NCI-H146 treated with DMSO at 0.1 percent for 48 hours (cell line): ENCODE measurements around the gene WIZ.
A peak's percentile ranks its signal among the peaks of the same experiment; 100 is the strongest.

Source experiments
- DNase-seq: peaks from one replicate; lab custom pipeline; 2025; ENCODE audit not compliant: unreplicated experiment; lab: John Stamatoyannopoulos, UW

The WIZ gene

GRCh38 chr19:15431396-15432017 is 18.2 kb downstream of the WIZ start:
- DNase-seq: no peak

- DNase-seq: no peak
These were observed 19.1 kb downstream of the WIZ start for GRCh38 chr19:15430526-15431120.

GRCh38 chr19:15429825-15430467 is 19.8 kb downstream of the WIZ start:
- DNase-seq: no peak

- DNase-seq: no peak
These were observed 20.6 kb downstream of the WIZ start for GRCh38 chr19:15428956-15429824.

- no peak for DNase-seq
These were observed 21.7 kb downstream of the WIZ start for GRCh38 chr19:15427991-15428471.

DNA sequence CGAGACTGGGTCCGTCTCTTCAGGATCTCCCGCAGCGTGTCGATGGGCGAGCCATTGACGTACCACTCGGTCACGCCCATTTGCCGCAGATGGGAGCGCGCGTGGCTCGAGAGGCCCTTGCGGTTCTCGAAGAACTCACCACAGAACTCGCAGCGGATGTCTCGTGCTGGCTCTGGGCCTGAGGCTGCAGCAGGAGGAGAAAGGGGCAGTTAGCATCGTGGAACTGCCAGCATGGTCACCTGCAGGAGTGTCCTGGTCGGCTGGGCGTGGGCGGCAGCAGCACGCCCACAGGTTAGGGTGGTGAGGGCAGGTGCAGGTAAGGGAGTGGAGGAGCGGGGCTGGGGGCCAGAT is 22.4 kb downstream of the WIZ start:
- DNase-seq: no peak

GRCh38 chr19:15426485-15427349 is 23.0 kb downstream of the WIZ start:
- DNase-seq: no peak

- DNase-seq: no peak
These were observed 24.3 kb downstream of the WIZ start for GRCh38 chr19:15425321-15425950.

GRCh38 chr19:15424692-15425272 is 25.0 kb downstream of the WIZ start:
- DNase-seq: no peak

DNA sequence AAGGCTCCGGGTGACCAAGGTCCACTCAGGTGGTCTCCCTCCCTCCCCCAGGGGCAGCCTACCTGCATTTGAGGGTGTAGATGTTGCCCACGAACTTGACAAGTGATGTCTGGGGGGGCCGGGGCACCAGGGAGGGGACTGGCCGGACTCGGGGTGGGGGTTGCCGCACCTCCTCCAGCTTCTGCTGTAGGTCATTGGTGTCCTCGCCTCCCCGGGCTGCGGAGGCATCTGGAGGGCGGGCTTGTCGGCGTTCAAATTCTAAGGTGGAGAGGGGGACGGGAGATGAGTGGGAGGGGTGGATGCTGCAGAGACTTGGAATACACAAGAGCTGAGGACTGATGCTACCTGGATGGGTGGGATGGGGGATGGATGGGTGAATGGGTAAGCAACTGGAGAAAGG is 25.6 kb downstream of the WIZ start:
- no peak for DNase-seq

- no peak for DNase-seq
These were observed 26.6 kb downstream of the WIZ start for GRCh38 chr19:15423130-15423529.

DNA sequence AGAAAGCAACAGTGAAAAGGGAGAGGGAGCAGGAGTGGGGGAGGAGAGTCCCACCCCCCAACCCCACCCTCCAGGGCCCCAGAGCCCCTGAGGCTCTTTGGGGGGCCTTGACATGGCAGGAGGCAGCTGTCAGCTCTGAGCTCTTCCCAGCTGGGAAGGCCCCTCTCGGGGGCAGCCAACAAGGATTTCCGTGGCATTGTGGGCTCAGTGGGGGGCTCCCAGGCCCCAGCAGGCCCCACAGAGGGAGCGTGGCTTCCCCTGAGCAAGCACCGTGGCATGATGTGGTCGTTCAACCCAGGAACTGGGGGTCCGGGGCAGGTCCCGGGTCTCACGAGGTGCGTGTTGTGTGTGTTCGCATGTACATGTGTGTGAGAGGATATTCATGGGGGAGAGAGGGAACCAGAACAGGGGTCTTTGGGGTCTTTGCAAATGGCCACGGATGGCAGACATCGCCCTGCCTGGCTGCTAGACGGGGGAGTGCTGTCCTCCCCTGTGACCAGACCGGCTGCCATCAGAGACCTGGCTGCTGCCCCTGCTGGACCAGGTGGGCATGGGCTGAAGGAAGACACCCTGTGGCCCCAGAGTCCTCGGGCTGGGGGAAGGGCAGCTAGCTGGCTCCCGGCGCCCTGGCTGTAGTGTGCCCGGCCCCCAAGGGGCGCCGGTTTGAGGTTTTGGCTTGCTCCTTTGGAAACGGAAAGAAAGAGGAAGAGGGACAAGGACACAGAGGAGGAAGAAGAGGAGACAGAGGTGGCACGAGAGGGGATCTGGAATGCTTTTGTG is 27.3 kb downstream of the WIZ start:
- DNase-seq: no peak

DNA sequence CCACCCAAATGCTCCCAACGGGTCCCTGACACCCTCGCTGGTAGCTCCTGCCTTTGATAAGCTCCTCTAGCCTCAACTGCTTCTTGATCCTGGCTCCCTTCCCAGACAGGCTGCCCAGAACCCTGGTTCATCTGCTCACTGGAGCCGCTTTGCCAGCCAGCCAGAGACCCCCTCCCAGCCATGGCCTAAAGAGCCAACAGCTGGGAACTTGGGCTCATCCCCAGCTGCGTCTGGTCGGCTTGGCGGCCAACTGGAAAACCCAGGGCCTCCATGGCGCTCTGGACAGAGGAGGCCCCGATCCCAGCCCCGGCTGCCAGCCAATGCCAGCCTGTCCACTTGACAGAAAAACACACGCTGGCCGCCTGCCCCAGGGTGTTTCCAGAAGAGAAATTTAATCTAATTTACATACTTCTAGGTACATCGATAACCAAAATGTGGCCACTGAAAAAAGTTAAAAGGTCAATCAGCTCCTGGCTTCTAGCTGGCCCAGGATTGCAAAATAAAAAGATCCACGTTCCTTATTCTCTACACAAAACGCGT is 28.0 kb downstream of the WIZ start:
- no peak for DNase-seq

DNA sequence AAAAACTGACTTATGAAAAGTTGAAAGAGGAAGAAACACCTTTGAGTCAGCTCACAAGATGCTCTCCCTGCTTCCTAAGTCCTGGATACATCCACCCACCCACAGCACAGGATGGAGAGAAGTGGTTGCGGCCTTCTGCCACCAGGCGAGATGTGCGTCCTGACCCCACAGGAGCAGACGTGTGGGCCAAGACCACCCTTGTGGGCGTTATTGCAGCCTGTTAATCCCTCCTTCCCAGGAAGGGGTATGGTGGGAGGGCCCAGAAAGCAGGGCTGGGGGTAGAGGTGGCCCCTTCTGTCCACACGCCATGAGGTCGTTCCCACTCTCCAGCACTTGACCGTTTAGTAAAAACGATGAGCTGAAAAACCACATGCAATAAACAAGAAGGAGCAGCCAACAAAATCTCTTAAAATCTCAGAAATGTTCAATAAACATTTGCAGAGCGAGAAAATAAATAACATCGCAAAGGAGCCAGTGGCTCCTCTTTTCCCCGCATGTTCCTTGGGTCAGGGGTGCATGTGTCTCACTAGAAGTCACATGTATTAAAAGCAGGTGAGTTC is 28.5 kb downstream of the WIZ start:
- no peak for DNase-seq

DNA sequence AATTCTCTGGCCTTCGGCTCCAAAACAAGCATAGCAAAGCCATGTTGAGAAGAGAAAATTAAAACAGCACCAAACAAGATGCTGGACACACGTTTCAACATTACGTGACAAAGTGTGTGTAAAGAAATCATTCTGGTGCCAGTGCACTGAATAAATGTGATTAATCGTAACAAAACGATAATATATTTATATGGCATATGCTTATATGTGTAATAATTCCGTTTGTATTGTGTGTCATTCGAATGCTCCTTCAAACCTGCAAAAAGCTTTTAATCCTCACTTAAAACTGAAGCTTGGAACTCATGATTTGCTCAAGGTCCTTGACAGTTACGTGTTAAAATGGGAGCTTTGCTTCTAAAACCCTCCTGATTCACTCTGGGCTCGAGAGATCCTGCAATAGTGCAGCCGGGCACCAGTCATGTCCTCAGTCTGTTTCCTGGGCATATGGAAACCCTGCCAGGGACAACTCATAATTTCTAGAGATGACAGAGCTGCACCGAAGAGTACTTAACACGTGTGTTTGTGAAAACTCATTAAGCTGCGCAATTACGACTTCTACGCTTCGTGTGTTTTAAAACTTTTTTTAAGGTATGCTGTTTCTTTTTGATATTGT is 30.2 kb downstream of the WIZ start:
- no peak for DNase-seq

DNA sequence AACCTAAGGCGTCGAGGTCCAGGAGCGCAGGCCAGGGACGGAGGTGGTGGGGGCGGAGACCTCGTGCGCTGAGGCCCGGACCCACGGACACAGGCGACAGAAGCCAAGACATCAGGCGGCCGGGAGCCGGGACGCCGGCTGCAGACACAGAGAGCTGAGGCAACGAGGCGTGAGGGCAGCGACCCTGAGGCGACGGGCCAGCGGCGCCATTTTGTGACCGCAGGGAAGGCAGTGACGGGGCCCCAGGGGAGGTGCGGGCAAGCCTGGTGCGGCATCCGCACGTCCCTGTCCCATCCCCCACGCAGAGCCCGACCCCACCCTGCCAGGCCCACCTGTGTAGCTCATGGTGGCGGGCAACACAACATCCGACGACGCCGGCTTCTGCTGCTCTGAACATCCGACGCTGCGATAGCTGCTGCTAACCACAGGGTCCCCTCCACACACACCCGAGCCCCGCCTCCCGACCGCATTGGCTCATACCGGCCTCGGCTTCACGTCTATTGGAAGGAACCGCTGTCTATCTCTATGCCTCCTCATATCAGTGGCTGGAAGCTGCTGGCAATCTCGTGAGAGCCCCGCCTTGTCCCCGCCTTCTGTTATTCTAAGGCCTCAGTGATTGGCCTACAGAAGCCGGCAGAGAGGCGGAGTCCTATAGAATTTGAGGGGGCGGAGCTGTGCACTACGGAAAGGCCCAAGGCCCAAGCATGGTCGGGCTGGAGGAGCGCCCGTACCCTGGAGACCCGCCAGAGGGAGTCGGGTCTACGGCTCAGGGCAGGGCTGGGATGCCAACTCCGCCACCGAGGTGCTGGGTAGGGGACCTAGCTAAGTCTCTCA is 31.0 kb downstream of the WIZ start, which contains the start of gene AKAP8L:
Gene AKAP8L (minus strand): TSS at position 410 of the 834 bp plus-strand sequence. CDS start 65 bp downstream, at position 345.
- peak; percentile 100 for DNase-seq

- DNase-seq: peak; percentile 74
These were observed 31.6 kb downstream of the WIZ start for GRCh38 chr19:15418231-15418578.
